Body of pancreas (tissue), 4 donors: Measurements from ENCODE around the gene CLIP4. TPM values are rescaled to one million over a fixed set of nuclear protein-coding genes. Genes with fewer than 3 reads are reported as not detected.

Experiments used
- ATAC-seq: fragments of 150-250 bp; one replicate; pipeline ENCODE4 v1.9.1; 2016
- DNase-seq, 4 donors: peaks; one replicate each; pipeline ENCODE4 v3.0.0-alpha.2; 2019
- H3K27ac ChIP-seq, 4 donors: fragments of 200-600 bp; sonication (generic); 1 replicate in 3 of 4; 2 replicates in 1 of 4; pipeline versions ENCODE4 v1.5.1 to v1.6.1; 2016 to 2019; ENCODE audit warnings: mild to moderate bottlenecking in 1 of 4, mixed read lengths in 1 of 4, moderate library complexity in 1 of 4
- H3K27me3 ChIP-seq, 2 donors: fragments of 200-600 bp; sonication (generic); one replicate each; pipeline ENCODE4 v1.6.0; 2016; ENCODE audit warnings: mild to moderate bottlenecking in 1 of 2
- H3K36me3 ChIP-seq, 2 donors: fragments of 200-600 bp; sonication (generic); replicated peaks in 1 of 2; 2 replicates each; pipeline ENCODE4 v1.5.1; 2016; ENCODE audit warnings: low read depth in 2 of 2; ENCODE audit not compliant: insufficient read depth in 1 of 2
- H3K4me1 ChIP-seq: fragments of 200-600 bp; sonication (generic); one replicate; pipeline ENCODE4 v1.6.0; 2016
- H3K4me3 ChIP-seq, 2 donors: fragments of 200-600 bp; sonication (generic); 1 replicate in 1 of 2; 2 replicates in 1 of 2; pipeline ENCODE4 v1.5.1; 2016 to 2019
- H3K9me3 ChIP-seq, 3 donors: fragments of 200-600 bp; sonication (generic); 1 replicate in 2 of 3; 2 replicates in 1 of 3; pipeline ENCODE4 v1.5.1; 2016
- CTCF ChIP-seq, 7 experiments: fragments of 450-650 bp in 4 of 7; fragments of 200-600 bp in 3 of 7; sonication (generic) in 3 of 7; IDR thresholded peaks; one replicate each; pipeline ENCODE4 v1.5.1; 2016 to 2019; ENCODE audit warnings: antibody characterized with exemption in 7 of 7
- POLR2A ChIP-seq, 3 donors: fragments of 450-650 bp; IDR thresholded peaks; one replicate each; pipeline ENCODE4 v1.6.1; 2016; ENCODE audit warnings: antibody characterized with exemption in 3 of 3, mild to moderate bottlenecking in 2 of 3
- whole genome bisulfite sequencing, 2 donors: methylation state at CpG; one replicate each; pipeline ENCODE4 v1.1.5; 2017; 5-methylcytosine and 5-hydroxymethylcytosine counted together
- intact Hi-C: fragments of 100-400 bp; cut with DNase I; formaldehyde crosslinking; loops from one replicate; pipeline ENCODE4 v1.15.1; 2023
- total RNA-seq, 2 donors: library from RNA; depleted of rRNA; stranded (reverse); fragments of >200 nt; gene quantifications; one replicate each; pipeline ENCODE4 v1.1.0, GENCODE V29; 2016

The CLIP4 gene
- total RNA-seq, 2 donors from 2014 or later: 17.5 to 19.7 TPM

- DNase-seq (no peak), ATAC-seq (peak; percentile 21)
- WGBS, 2 donors: 89% methylated on average over 3 of the region's 3 CpGs
- no peak for TF ChIP-seq CTCF (IDR thresholded peaks at IDR 0.05)
- TF ChIP-seq POLR2A (IDR thresholded peaks at IDR 0.05): no peak
- intact Hi-C loops: no loop called here
- Histone ChIP-seq H3K4me3 (no peak overlapping the region), H3K4me1 (no peaks in the 10 kb centered on the region), H3K27ac (no peak overlapping the region), H3K36me3 (no peaks in the 10 kb centered on the region), H3K27me3 (no peaks in the 10 kb centered on the region), H3K9me3 (no peaks in the 10 kb centered on the region)
Measured at GRCh38 chr2:29123617-29124349, 8.6 kb downstream of the CLIP4 start.

- intact Hi-C loops: no loop called here
- WGBS, 2 donors: 96 to 97% methylated on average over 1 of the region's 1 CpG
- no peak for TF ChIP-seq POLR2A (IDR thresholded peaks at IDR 0.05)
- TF ChIP-seq CTCF (IDR thresholded peaks at IDR 0.05): no peak
Measured at GRCh38 chr2:29124504-29124903, 9.3 kb downstream of the CLIP4 start.

GRCh38 chr2:29129586-29130281 is 14.5 kb downstream of the CLIP4 start:
- no peaks in the 10 kb centered on the region for H3K27me3 ChIP-seq
- no peak overlapping the region for H3K27ac ChIP-seq
- ATAC-seq (no peak), DNase-seq (no peak)
- peaks cover 12% of the 10 kb centered on the region for H3K4me1 ChIP-seq
- intact Hi-C loops: no loop called here
- peaks cover 0 to 8% of the 10 kb centered on the region in 2 donors for H3K36me3 ChIP-seq
- no peak for TF ChIP-seq POLR2A (IDR thresholded peaks at IDR 0.05)
- TF ChIP-seq CTCF (IDR thresholded peaks at IDR 0.05): no peak
- no peaks in the 10 kb centered on the region for H3K9me3 ChIP-seq
- H3K4me3 ChIP-seq: no peak overlapping the region
- 55 to 67% methylated on average over 2 of the region's 2 CpGs for WGBS, 2 donors

More at GRCh38 chr2:29124504-29124903, 9.3 kb downstream of the CLIP4 start:
- H3K4me1 ChIP-seq: no peaks in the 10 kb centered on the region
- no peaks in the 10 kb centered on the region for H3K9me3 ChIP-seq
- no peaks in the 10 kb centered on the region for H3K27me3 ChIP-seq
- no peak overlapping the region for H3K4me3 ChIP-seq
- DNase-seq (no peak), ATAC-seq (no peak)
- H3K36me3 ChIP-seq: no peaks in the 10 kb centered on the region
- no peak overlapping the region for H3K27ac ChIP-seq

- Histone ChIP-seq H3K9me3 (no peaks in the 10 kb centered on the region), H3K27ac (no peak overlapping the region), H3K36me3 (peaks cover 0 to 8% of the 10 kb centered on the region in 2 donors), H3K27me3 (no peaks in the 10 kb centered on the region), H3K4me3 (no peak overlapping the region), H3K4me1 (peaks cover 12% of the 10 kb centered on the region)
- intact Hi-C loops: no loop called here
- WGBS, 2 donors: 36 to 44% methylated on average over 2 of the region's 2 CpGs
- TF ChIP-seq POLR2A (IDR thresholded peaks at IDR 0.05) (no peak), CTCF (IDR thresholded peaks at IDR 0.05) (no peak)
- ATAC-seq: peak; percentile 75
- DNase-seq: peak; percentile 22 to 47 (median 36)
Measured at GRCh38 chr2:29130295-29130694, 15.1 kb downstream of the CLIP4 start.
